SH-SY5Y (cell line): ENCODE measurements around the gene XRCC5.

Experiments used
- GATA2 ChIP-seq: IDR thresholded peaks from 2 replicates; pipeline ENCODE4 v1.6.1; 2011; ENCODE audit warnings: mild to moderate bottlenecking, low read depth, low read length
- GATA3 ChIP-seq: IDR thresholded peaks from 2 replicates; pipeline ENCODE4 v1.6.1; 2011; ENCODE audit warnings: low read depth, mild to moderate bottlenecking, low read length, moderate library complexity

- TF ChIP-seq GATA2 (no peak), GATA3 (no peak)
Measured at GRCh38 chr2:216172493-216172892, 63.3 kb downstream of the XRCC5 start.
